IMR-90 (cell line): ENCODE data around the gene CCDC150. TPM values are rescaled to one million over a fixed set of nuclear protein-coding genes. Genes with fewer than 3 reads are reported as not detected.

Experiments
- ATAC-seq: fragments of 200-7000 bp; cut with Tn5 transposase; 2 replicates; pipeline ENCODE4 v1.9.1; 2020; ENCODE audit warnings: low read depth, mild to moderate bottlenecking, moderate library complexity
- BruUV-seq: library from RNA; stranded (reverse); fragments of 400-500 nt; replicated peaks from 2 replicates; lab custom pipeline; 2021; lab: Mats Ljungman, UMichigan
- CTCF ChIA-PET: fragments of 300-600 bp; formaldehyde crosslinking; extraction: SDS; loops from one replicate; lab custom pipeline; 2021; ENCODE audit warnings: antibody characterized with exemption; lab: Yijun Ruan, JAX
- POLR2A ChIA-PET: fragments of 300-600 bp; sonication (Branson Sonifier 250); formaldehyde crosslinking; loops from one replicate; lab custom pipeline; 2022; ENCODE audit warnings: antibody characterized with exemption; ENCODE audit not compliant: unreplicated experiment; lab: Charles Lee
- DNase-seq: peaks from one replicate; pipeline ENCODE4 v3.0.0; 2013
- H2AFZ ChIP-seq: replicated peaks from 2 replicates; pipeline ENCODE3; 2013; ENCODE audit warnings: low read length, mild to moderate bottlenecking; ENCODE audit not compliant: poor library complexity
- H2AK5ac ChIP-seq: 2 replicates; pipeline ENCODE4 v1.6.1; 2013; ENCODE audit warnings: low read depth, low read length, inconsistent platforms
- H2AK9ac ChIP-seq: replicated peaks from 2 replicates; pipeline ENCODE3; 2013; ENCODE audit warnings: mild to moderate bottlenecking, low read depth, low read length, moderate library complexity; ENCODE audit not compliant: poor library complexity
- H2BK120ac ChIP-seq: 2 replicates; pipeline ENCODE4 v1.6.1; 2013; ENCODE audit warnings: low read depth, low read length, inconsistent platforms
- H2BK15ac ChIP-seq: 3 replicates; pipeline ENCODE4 v1.6.1; 2013; ENCODE audit warnings: low read depth, low read length, inconsistent platforms
- H2BK20ac ChIP-seq: 2 replicates; pipeline ENCODE4 v1.6.1; 2013; ENCODE audit warnings: low read depth, mild to moderate bottlenecking, inconsistent platforms, low read length, moderate library complexity
- H2BK5ac ChIP-seq: 2 replicates; pipeline ENCODE4 v1.6.1; 2013; ENCODE audit warnings: mild to moderate bottlenecking, low read depth, low read length, inconsistent platforms; ENCODE audit not compliant: poor library complexity, severe bottlenecking
- H3K14ac ChIP-seq: replicated peaks from 2 replicates; pipeline ENCODE4 v1.6.1; 2013; ENCODE audit warnings: low read depth, low read length, inconsistent platforms
- H3K18ac ChIP-seq: 2 replicates; pipeline ENCODE4 v1.6.1; 2013; ENCODE audit warnings: low read depth, low read length, control low read depth
- H3K23ac ChIP-seq: 2 replicates; pipeline ENCODE4 v1.6.1; 2013; ENCODE audit warnings: low read depth, low read length, inconsistent platforms
- H3K27ac ChIP-seq: 2 replicates; pipeline ENCODE4 v1.5.1; 2013; ENCODE audit warnings: mild to moderate bottlenecking, control low read depth, low read length; ENCODE audit not compliant: insufficient read depth
- H3K27me3 ChIP-seq: 2 replicates; pipeline ENCODE4 v1.6.1; 2013; ENCODE audit warnings: low read length; ENCODE audit not compliant: control insufficient read depth, insufficient read depth
- H3K36me3 ChIP-seq: 2 replicates; pipeline ENCODE4 v1.6.1; 2013; ENCODE audit warnings: low read length, mixed read lengths; ENCODE audit not compliant: control insufficient read depth, insufficient read depth
- H3K4ac ChIP-seq: 2 replicates; pipeline ENCODE4 v1.6.1; 2013; ENCODE audit warnings: low read depth, low read length, inconsistent platforms
- H3K4me1 ChIP-seq: 2 replicates; pipeline ENCODE4 v1.6.1; 2013; ENCODE audit warnings: low read length, mixed read lengths; ENCODE audit not compliant: control insufficient read depth, insufficient read depth
- H3K4me2 ChIP-seq: 2 replicates; pipeline ENCODE4 v1.6.1; 2013; ENCODE audit warnings: low read depth, mild to moderate bottlenecking, control low read depth, low read length, moderate library complexity
- H3K4me3 ChIP-seq: 2 replicates; pipeline ENCODE4 v1.5.1; 2013; ENCODE audit warnings: low read depth, mild to moderate bottlenecking, control low read depth, low read length, moderate library complexity; ENCODE audit not compliant: insufficient read depth
- H3K56ac ChIP-seq: 2 replicates; pipeline ENCODE4 v1.6.1; 2013; ENCODE audit warnings: low read length, inconsistent platforms; ENCODE audit not compliant: insufficient read depth; ENCODE audit errors: extremely low read depth
- H3K79me1 ChIP-seq, 2 experiments: 2 replicates each; pipeline ENCODE4 v1.6.1; 2013; ENCODE audit warnings: low read length in 2 of 2, inconsistent platforms in 1 of 2, low read depth in 1 of 2
- H3K9ac ChIP-seq: 2 replicates; pipeline ENCODE4 v1.6.1; 2013; ENCODE audit warnings: low read depth, low read length, control low read depth
- H3K9me1 ChIP-seq: 2 replicates; pipeline ENCODE4 v1.6.1; 2013; ENCODE audit warnings: low read length, inconsistent platforms; ENCODE audit not compliant: insufficient read depth
- H3K9me3 ChIP-seq: 2 replicates; pipeline ENCODE4 v1.6.1; 2013; ENCODE audit warnings: low read length; ENCODE audit not compliant: control insufficient read depth, insufficient read depth
- H4K20me1 ChIP-seq: 2 replicates; pipeline ENCODE4 v1.6.1; 2013; ENCODE audit warnings: low read length, inconsistent platforms; ENCODE audit not compliant: insufficient read depth
- H4K5ac ChIP-seq: 2 replicates; pipeline ENCODE4 v1.6.1; 2013; ENCODE audit warnings: mild to moderate bottlenecking, low read depth, low read length, control low read depth
- H4K8ac ChIP-seq, 2 experiments: 2 replicates each; pipeline ENCODE4 v1.6.1; 2013; ENCODE audit warnings: low read depth in 2 of 2, low read length in 2 of 2, control low read depth in 1 of 2, inconsistent platforms in 1 of 2
- H4K91ac ChIP-seq: 2 replicates; pipeline ENCODE4 v1.6.1; 2013; ENCODE audit warnings: low read depth, low read length, inconsistent platforms; ENCODE audit not compliant: insufficient read depth
- CEBPB ChIP-seq: IDR thresholded peaks from 2 replicates; pipeline ENCODE4 v1.6.1; 2012; ENCODE audit warnings: low read depth, low read length, improper control_type of control experiment
- CHD1 ChIP-seq: IDR thresholded peaks from 2 replicates; pipeline ENCODE4 v1.6.1; 2012; ENCODE audit warnings: low read depth, low read length, improper control_type of control experiment
- FOS ChIP-seq: fragments of 150-350 bp; IDR thresholded peaks from 2 replicates; pipeline ENCODE4 v1.6.1; 2016; ENCODE audit warnings: low read depth, low read length
- MAFK ChIP-seq: IDR thresholded peaks from 2 replicates; pipeline ENCODE4 v1.6.1; 2012; ENCODE audit warnings: low read depth, low read length, improper control_type of control experiment
- MAZ ChIP-seq: IDR thresholded peaks from 2 replicates; pipeline ENCODE4 v1.6.1; 2012; ENCODE audit warnings: low read depth, mild to moderate bottlenecking, low read length, improper control_type of control experiment, moderate library complexity, borderline replicate concordance
- MXI1 ChIP-seq: IDR thresholded peaks from 2 replicates; pipeline ENCODE4 v1.6.1; 2012; ENCODE audit warnings: low read depth, mild to moderate bottlenecking, low read length, moderate library complexity, borderline replicate concordance
- NFE2L2 ChIP-seq: fragments of 150-350 bp; IDR thresholded peaks from 2 replicates; pipeline ENCODE4 v1.6.1; 2016; ENCODE audit warnings: low read depth, mild to moderate bottlenecking, low read length
- POLR2A ChIP-seq: IDR thresholded peaks from 2 replicates; pipeline ENCODE4 v1.6.1; 2012; ENCODE audit warnings: mild to moderate bottlenecking, low read depth, low read length
- SMC3 ChIP-seq: fragments of 150-350 bp; IDR thresholded peaks from 2 replicates; pipeline ENCODE4 v1.6.1; 2016; ENCODE audit warnings: low read depth, mild to moderate bottlenecking, antibody characterized with exemption, low read length, moderate library complexity
- WGBS, 2 experiments: methylation state at CpG; one replicate each; pipeline versions ENCODE4 v1.1.5 to v1.1.7; 2013; ENCODE audit warnings: missing lambda C conversion rate in 2 of 2; ENCODE audit not compliant: insufficient read length in 1 of 2; ENCODE audit errors: extremely low coverage in 2 of 2; 5-methylcytosine and 5-hydroxymethylcytosine counted together
- dilution Hi-C: fragments of 300-500 bp; cut with HindIII; formaldehyde crosslinking; loops from one replicate; pipeline ENCODE4 v1.14.3; 2018; ENCODE audit warnings: low sequenced_read_pairs; ENCODE audit not compliant: unreplicated experiment
- in situ Hi-C: fragments of 300-500 bp; cut with MboI; formaldehyde crosslinking; loops from 3 replicates; pipeline ENCODE4 v1.14.3; 2019; ENCODE audit warnings: low sequenced_read_pairs, inconsistent platforms, mixed read lengths
- intact Hi-C: fragments of 100-400 bp; cut with micrococcal nuclease; formaldehyde crosslinking; loops from 2 replicates; pipeline ENCODE4 v1.10.0; 2022
- polyA plus RNA-seq, 3 experiments: library from polyadenylated mRNA; depleted of rRNA; stranded (reverse); fragments of >200 nt; gene quantifications; 2 replicates each; pipeline ENCODE4 v1.2.3, GENCODE V29; 2012; ENCODE audit warnings: low replicate concordance in 1 of 3
- total RNA-seq: library from RNA; depleted of rRNA; stranded (reverse); fragments of >200 nt; gene quantifications from 2 replicates; pipeline ENCODE4 v1.2.3, GENCODE V29; 2012
- TF ChIP-seq, protein P1 (sequence below): fragments of 150-350 bp; IDR thresholded peaks from 2 replicates; pipeline ENCODE4 v1.6.1; 2016; ENCODE audit warnings: low read depth, mild to moderate bottlenecking, low read length, moderate library complexity, borderline replicate concordance

Gene CCDC150
- total and polyA plus RNA-seq, 2 of the 4 experiments (the other 2 are of a cell fraction), result 3.8 to 4.3 TPM

DNA sequence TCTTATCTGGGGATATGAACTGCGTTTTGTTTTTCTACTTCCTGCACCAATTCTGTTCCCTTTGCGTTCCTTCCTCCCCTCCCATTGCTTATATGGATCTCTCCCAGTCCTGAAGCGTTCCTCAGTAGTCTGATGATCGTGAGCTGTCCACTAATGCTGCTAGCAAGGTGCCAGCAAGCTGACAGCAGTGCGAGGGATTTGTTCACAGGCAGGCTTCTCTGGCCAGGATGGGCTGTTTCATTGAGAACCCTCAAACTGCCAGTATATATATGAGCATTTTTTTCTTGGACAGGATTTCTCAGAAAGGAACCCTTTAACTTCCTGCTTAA, 119.8 kb downstream of the CCDC150 start:
- peak; percentile 10 for DNase-seq
- in situ Hi-C loops, result loop anchor here (10.0 kb wide), 2 partner anchors 465 to 685 kb away; no protein-coding TSS in a partner anchor
- POLR2A ChIA-PET, result no interaction called here

More for the DNA sequence above, 119.8 kb downstream of the CCDC150 start:
- H3K9me1 ChIP-seq, result no peaks in the 10 kb centered on the region
- H2BK15ac ChIP-seq, result no peak overlapping the region
- no peak overlapping the region for H2BK120ac ChIP-seq
- WGBS, 2 experiments, result no CpG with 5 or more reads among the region's 5 CpGs
- TF ChIP-seq MAFK, result no peak
- no peak for TF ChIP-seq NFE2L2
- TF ChIP-seq MAZ, result no peak
- TF ChIP-seq, protein P1, sequence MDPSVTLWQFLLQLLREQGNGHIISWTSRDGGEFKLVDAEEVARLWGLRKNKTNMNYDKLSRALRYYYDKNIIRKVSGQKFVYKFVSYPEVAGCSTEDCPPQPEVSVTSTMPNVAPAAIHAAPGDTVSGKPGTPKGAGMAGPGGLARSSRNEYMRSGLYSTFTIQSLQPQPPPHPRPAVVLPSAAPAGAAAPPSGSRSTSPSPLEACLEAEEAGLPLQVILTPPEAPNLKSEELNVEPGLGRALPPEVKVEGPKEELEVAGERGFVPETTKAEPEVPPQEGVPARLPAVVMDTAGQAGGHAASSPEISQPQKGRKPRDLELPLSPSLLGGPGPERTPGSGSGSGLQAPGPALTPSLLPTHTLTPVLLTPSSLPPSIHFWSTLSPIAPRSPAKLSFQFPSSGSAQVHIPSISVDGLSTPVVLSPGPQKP, result no peak
- TF ChIP-seq FOS, result no peak
- no peak for TF ChIP-seq SMC3
- TF ChIP-seq CHD1, result no peak
- TF ChIP-seq MXI1, result no peak
- no peak for TF ChIP-seq CEBPB
- TF ChIP-seq POLR2A, result no peak
- H4K91ac ChIP-seq, result no peak overlapping the region
- peak; percentile 49 for ATAC-seq
- no peak overlapping the region for H2BK5ac ChIP-seq
- H3K4me3 ChIP-seq, result no peak overlapping the region
- no peaks in the 10 kb centered on the region for H4K20me1 ChIP-seq
- no peak overlapping the region for H2AK9ac ChIP-seq
- no peak overlapping the region for H4K5ac ChIP-seq
- no peak overlapping the region for H2BK20ac ChIP-seq
- no peaks in the 10 kb centered on the region for H3K9me3 ChIP-seq
- no peak overlapping the region for H3K23ac ChIP-seq
- intact Hi-C loops, result loop anchor here (2.0 to 5.0 kb wide), 5 partner anchors 167 to 681 kb away; partner anchors contain the start of gene HECW2
- H3K27ac ChIP-seq, result no peak overlapping the region
- H3K27me3 ChIP-seq, result no peaks in the 10 kb centered on the region
- no TSS peak for BruUV-seq
- H3K36me3 ChIP-seq, result peaks cover 1% of the 10 kb centered on the region
- H4K8ac ChIP-seq, result no peak overlapping the region
- CTCF ChIA-PET, result no interaction called here
- H3K14ac ChIP-seq, result no peak overlapping the region
- H3K79me1 ChIP-seq, result no peaks in the 10 kb centered on the region
- no peak overlapping the region for H3K9ac ChIP-seq
- H3K18ac ChIP-seq, result no peak overlapping the region
- dilution Hi-C loops, result no loop called here
- H3K4me2 ChIP-seq, result no peak overlapping the region
- no peak overlapping the region for H2AK5ac ChIP-seq
- H3K4ac ChIP-seq, result no peak overlapping the region
- H3K56ac ChIP-seq, result no peak overlapping the region
- H2AFZ ChIP-seq, result no peak overlapping the region
- H3K4me1 ChIP-seq, result no peaks in the 10 kb centered on the region
